Fibroblast of lung (primary cell): Measurements from ENCODE around the gene OR10T2.

Source experiments
- EZH2 ChIP-seq: IDR thresholded peaks from 2 replicates; pipeline ENCODE4 v1.5.1; 2012; ENCODE audit warnings: low read length, control low read depth, mild to moderate bottlenecking; ENCODE audit errors: missing control alignments
- TF ChIP-seq, protein P1 (sequence below), 2 donors: IDR thresholded peaks in 1 of 2; conservative IDR thresholded peaks in 1 of 2; 1 replicate in 1 of 2; 2 replicates in 1 of 2; pipeline ENCODE4 v1.5.1; 2011 to 2012; ENCODE audit warnings: low read length in 2 of 2, control low read depth in 1 of 2, inconsistent platforms in 1 of 2, low read depth in 1 of 2, mild to moderate bottlenecking in 1 of 2

DNA sequence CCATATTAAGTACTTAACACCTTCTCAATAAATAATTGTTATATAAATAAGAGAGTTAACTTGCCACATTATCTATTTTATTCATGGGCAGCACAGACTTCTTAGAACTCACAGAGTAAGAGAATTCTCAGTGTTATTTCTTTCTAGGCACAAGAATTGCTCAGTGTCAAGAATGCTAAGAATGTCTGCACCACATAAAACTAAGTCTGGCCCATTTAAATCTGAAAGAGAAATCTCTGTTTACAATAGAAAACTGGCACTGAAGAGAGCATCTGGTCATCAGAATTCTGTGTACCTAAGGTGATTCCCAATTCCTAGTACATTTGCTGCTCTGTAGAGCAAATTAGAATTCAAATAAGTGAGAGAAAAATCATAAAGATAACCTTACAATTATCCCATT is 22.9 kb upstream of the OR10T2 start:
- TF ChIP-seq, protein P1, sequence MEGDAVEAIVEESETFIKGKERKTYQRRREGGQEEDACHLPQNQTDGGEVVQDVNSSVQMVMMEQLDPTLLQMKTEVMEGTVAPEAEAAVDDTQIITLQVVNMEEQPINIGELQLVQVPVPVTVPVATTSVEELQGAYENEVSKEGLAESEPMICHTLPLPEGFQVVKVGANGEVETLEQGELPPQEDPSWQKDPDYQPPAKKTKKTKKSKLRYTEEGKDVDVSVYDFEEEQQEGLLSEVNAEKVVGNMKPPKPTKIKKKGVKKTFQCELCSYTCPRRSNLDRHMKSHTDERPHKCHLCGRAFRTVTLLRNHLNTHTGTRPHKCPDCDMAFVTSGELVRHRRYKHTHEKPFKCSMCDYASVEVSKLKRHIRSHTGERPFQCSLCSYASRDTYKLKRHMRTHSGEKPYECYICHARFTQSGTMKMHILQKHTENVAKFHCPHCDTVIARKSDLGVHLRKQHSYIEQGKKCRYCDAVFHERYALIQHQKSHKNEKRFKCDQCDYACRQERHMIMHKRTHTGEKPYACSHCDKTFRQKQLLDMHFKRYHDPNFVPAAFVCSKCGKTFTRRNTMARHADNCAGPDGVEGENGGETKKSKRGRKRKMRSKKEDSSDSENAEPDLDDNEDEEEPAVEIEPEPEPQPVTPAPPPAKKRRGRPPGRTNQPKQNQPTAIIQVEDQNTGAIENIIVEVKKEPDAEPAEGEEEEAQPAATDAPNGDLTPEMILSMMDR (conservative IDR thresholded peaks at IDR 0.05 in 1 of 2, IDR thresholded peaks at IDR 0.05 in 1 of 2; ENCODE audit: low read depth in 1 of 2, low read length in 2 of 2), result no peak
- no peak for TF ChIP-seq EZH2
